Esophagus squamous epithelium (tissue), 4 donors: ENCODE results near the gene SIX5.

ENCODE experiments used
- CTCF ChIP-seq, 6 experiments: fragments of 450-650 bp in 4 of 6; fragments of 200-600 bp in 2 of 6; sonication (generic) in 2 of 6; IDR thresholded peaks; one replicate each; pipeline ENCODE4 v1.5.1; 2016 to 2019; ENCODE audit warnings: antibody characterized with exemption in 6 of 6, mild to moderate bottlenecking in 4 of 6, moderate library complexity in 4 of 6
- POLR2A ChIP-seq, 4 donors: fragments of 450-650 bp; IDR thresholded peaks; one replicate each; pipeline ENCODE4 v1.6.1; 2017; ENCODE audit warnings: antibody characterized with exemption in 4 of 4, mild to moderate bottlenecking in 4 of 4, moderate library complexity in 3 of 4

GRCh38 chr19:45747513-45747912, 21.5 kb downstream of the SIX5 start:
- no peak for TF ChIP-seq CTCF (IDR thresholded peaks at IDR 0.05)
- no peak for TF ChIP-seq POLR2A (IDR thresholded peaks at IDR 0.05)
